ENCODE measurements around the gene EXOC1L.

DNA sequence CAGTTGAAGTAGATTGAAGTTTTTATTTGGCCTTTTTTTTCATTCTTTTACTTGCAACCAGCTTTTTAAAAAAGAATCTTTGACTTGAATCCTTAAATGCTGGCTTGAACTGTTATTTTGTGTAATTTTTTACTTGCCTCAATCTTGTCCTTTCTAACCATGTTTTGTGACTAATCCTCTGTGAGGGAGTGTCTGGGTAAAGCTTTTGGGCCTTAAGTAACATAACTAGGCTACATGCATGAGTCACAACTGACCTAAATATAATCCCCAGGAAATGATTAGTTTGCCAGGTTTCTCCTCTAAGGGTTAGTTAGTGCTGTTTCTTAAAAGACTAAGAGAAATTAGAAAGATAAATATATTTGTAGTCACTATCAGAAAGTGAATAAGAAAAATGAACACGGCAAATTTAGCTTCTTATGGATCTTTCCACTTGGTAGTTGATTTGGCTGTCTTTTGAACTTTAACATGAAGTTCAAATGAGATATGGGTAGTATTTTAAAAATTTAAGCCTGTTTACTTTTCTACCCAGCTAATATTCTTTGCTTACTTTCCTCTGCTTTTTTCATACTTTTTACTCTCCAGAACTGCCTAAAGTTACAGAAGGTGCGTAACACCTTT lies 46.8 kb downstream of the EXOC1L start:
- TF ChIP-seq, protein P1, sequence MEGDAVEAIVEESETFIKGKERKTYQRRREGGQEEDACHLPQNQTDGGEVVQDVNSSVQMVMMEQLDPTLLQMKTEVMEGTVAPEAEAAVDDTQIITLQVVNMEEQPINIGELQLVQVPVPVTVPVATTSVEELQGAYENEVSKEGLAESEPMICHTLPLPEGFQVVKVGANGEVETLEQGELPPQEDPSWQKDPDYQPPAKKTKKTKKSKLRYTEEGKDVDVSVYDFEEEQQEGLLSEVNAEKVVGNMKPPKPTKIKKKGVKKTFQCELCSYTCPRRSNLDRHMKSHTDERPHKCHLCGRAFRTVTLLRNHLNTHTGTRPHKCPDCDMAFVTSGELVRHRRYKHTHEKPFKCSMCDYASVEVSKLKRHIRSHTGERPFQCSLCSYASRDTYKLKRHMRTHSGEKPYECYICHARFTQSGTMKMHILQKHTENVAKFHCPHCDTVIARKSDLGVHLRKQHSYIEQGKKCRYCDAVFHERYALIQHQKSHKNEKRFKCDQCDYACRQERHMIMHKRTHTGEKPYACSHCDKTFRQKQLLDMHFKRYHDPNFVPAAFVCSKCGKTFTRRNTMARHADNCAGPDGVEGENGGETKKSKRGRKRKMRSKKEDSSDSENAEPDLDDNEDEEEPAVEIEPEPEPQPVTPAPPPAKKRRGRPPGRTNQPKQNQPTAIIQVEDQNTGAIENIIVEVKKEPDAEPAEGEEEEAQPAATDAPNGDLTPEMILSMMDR (optimal IDR thresholded peaks at IDR 0.05 in 1 of 3, IDR thresholded peaks at IDR 0.05 in 1 of 3, conservative IDR thresholded peaks at IDR 0.05 in 1 of 3; ENCODE audit: extremely low read depth in 1 of 3, insufficient read depth in 2 of 3, low read length in 3 of 3), result no peak
- no peak for TF ChIP-seq EZH2 (IDR thresholded peaks at IDR 0.05; ENCODE audit: low read length)

Measured in keratinocyte (primary cell).